ENCODE measurements around the gene LITAFD.

GRCh38 chr16:8849411-8850011 lies 32.6 kb upstream of the LITAFD start:
- TF ChIP-seq SMC3 (conservative IDR thresholded peaks at IDR 0.05; ENCODE audit: poor library complexity) (no peak), CTCF (IDR thresholded peaks at IDR 0.05; ENCODE audit: poor library complexity, severe bottlenecking) (no peak), MXI1 (conservative IDR thresholded peaks at IDR 0.05; ENCODE audit: poor library complexity, severe bottlenecking) (no peak), POLR2AphosphoS5 (IDR thresholded peaks at IDR 0.05) (no peak), EZH2 (IDR thresholded peaks at IDR 0.05; ENCODE audit: borderline replicate concordance, insufficient read depth, low read length, poor library complexity, severe bottlenecking) (no peak), RAD21 (conservative IDR thresholded peaks at IDR 0.05) (no peak)
